Endothelial cell of umbilical vein (primary cell): ENCODE measurements around the gene AP2B1. TPM values are rescaled to one million over a fixed set of nuclear protein-coding genes. Genes with fewer than 3 reads are reported as not detected.

Source experiments
- BruUV-seq: library from RNA; stranded (reverse); fragments of 400-500 nt; replicated peaks from 2 replicates; lab custom pipeline; 2021; lab: Mats Ljungman, UMichigan
- CTCF ChIA-PET: fragments of 300-600, 350-600 bp; sonication (Branson Sonifier 250); formaldehyde crosslinking; loops from one replicate; lab custom pipeline; 2021; ENCODE audit warnings: antibody characterized with exemption, inconsistent platforms; lab: Charles Lee
- POLR2A ChIA-PET: fragments of 300-600, 350-600 bp; sonication (Branson Sonifier 250); formaldehyde crosslinking; loops from one replicate; lab custom pipeline; 2021; ENCODE audit warnings: antibody characterized with exemption, inconsistent platforms; lab: Charles Lee
- DNase-seq: peaks from one replicate; pipeline ENCODE4 v3.0.0-alpha.2; 2011; ENCODE audit warnings: low read depth, low spot score
- FAIRE-seq: peaks from 2 replicates; lab custom pipeline; 2011; peaks lifted over from hg19 to GRCh38; lab: Jason Lieb, UNC
- H2AFZ ChIP-seq: 2 replicates; pipeline ENCODE4 v1.6.0; 2012; ENCODE audit warnings: low read depth, low read length, control low read depth, inconsistent platforms
- H3K27ac ChIP-seq: 2 replicates; pipeline ENCODE4 v1.5.1; 2011; ENCODE audit warnings: low read depth, mild to moderate bottlenecking, control low read depth, low read length, moderate library complexity; ENCODE audit not compliant: insufficient read depth
- H3K27me3 ChIP-seq, 2 experiments: 2 replicates each; pipeline versions ENCODE4 v1.6.0 to v1.6.1; 2011; ENCODE audit warnings: low read length in 2 of 2, mixed read lengths in 1 of 2; ENCODE audit not compliant: control insufficient read depth in 2 of 2, insufficient read depth in 2 of 2
- H3K36me3 ChIP-seq, 2 experiments: 2 replicates in 1 of 2; 3 replicates in 1 of 2; pipeline ENCODE4 v1.5.1; 2011; ENCODE audit warnings: low read length in 2 of 2, mild to moderate bottlenecking in 1 of 2, moderate library complexity in 1 of 2; ENCODE audit not compliant: control insufficient read depth in 2 of 2, insufficient read depth in 2 of 2; ENCODE audit errors: extremely low read depth in 1 of 2
- H3K4me1 ChIP-seq: 3 replicates; pipeline ENCODE4 v1.5.1; 2011; ENCODE audit warnings: mild to moderate bottlenecking, low read length; ENCODE audit not compliant: control insufficient read depth, insufficient read depth; ENCODE audit errors: extremely low read depth
- H3K4me2 ChIP-seq: 2 replicates; pipeline ENCODE4 v1.6.1; 2011; ENCODE audit warnings: low read length, control low read depth, mixed read lengths; ENCODE audit not compliant: insufficient read depth
- H3K4me3 ChIP-seq, 3 experiments: fragments of 200-600 bp in 1 of 3; sonication (generic), shearing (Covaris generic) in 1 of 3; replicated peaks in 1 of 3; 2 replicates each; pipeline ENCODE4 v1.5.1; 2011 to 2016; ENCODE audit warnings: control low read depth in 3 of 3, low read length in 3 of 3, mild to moderate bottlenecking in 2 of 3, inconsistent platforms in 1 of 3, low read depth in 1 of 3, moderate library complexity in 1 of 3; ENCODE audit not compliant: insufficient read depth in 1 of 3
- H3K79me2 ChIP-seq: 2 replicates; pipeline ENCODE4 v1.6.0; 2012; ENCODE audit warnings: low read length, inconsistent platforms; ENCODE audit not compliant: control insufficient read depth, insufficient read depth
- H3K9ac ChIP-seq: replicated peaks from 2 replicates; pipeline ENCODE3; 2011; ENCODE audit warnings: low read length, control low read depth; ENCODE audit not compliant: insufficient read depth; ENCODE audit errors: extremely low read depth
- H3K9me1 ChIP-seq: replicated peaks from 3 replicates; pipeline ENCODE4 v1.6.0; 2011; ENCODE audit warnings: mild to moderate bottlenecking, low read length; ENCODE audit not compliant: control insufficient read depth, insufficient read depth; ENCODE audit errors: extremely low read depth
- H3K9me3 ChIP-seq: replicated peaks from 2 replicates; pipeline ENCODE4 v1.5.1; 2012; ENCODE audit warnings: low read length, inconsistent platforms; ENCODE audit not compliant: control insufficient read depth, insufficient read depth
- H4K20me1 ChIP-seq: replicated peaks from 2 replicates; pipeline ENCODE3; 2011; ENCODE audit warnings: mild to moderate bottlenecking, low read length; ENCODE audit not compliant: control insufficient read depth, insufficient read depth; ENCODE audit errors: extremely low read depth
- FOS ChIP-seq: IDR thresholded peaks from 2 replicates; pipeline ENCODE4 v1.6.1; 2011; ENCODE audit warnings: mild to moderate bottlenecking, low read length, moderate library complexity, borderline replicate concordance; ENCODE audit not compliant: insufficient read depth
- GATA2 ChIP-seq: IDR thresholded peaks from 2 replicates; pipeline ENCODE4 v1.7.0; 2011; ENCODE audit warnings: low read depth, mild to moderate bottlenecking, moderate library complexity, mixed read lengths, low read length; ENCODE audit not compliant: insufficient read length, insufficient read depth
- MAX ChIP-seq: IDR thresholded peaks from 2 replicates; pipeline ENCODE4 v1.6.1; 2011; ENCODE audit not compliant: insufficient read depth, insufficient read length
- POLR2A ChIP-seq: IDR thresholded peaks from 2 replicates; pipeline ENCODE4 v1.6.1; 2012; ENCODE audit warnings: low read depth, mild to moderate bottlenecking, control low read depth, low read length
- POLR2AphosphoS5 ChIP-seq: IDR thresholded peaks from 2 replicates; pipeline ENCODE4 v1.6.1; 2012; ENCODE audit warnings: low read depth, mild to moderate bottlenecking, control low read depth, low read length, moderate library complexity; ENCODE audit not compliant: insufficient read depth
- dilution Hi-C: fragments of 300-500 bp; cut with MboI; formaldehyde crosslinking; loops from one replicate; pipeline ENCODE4 v1.15.0; 2019; ENCODE audit warnings: low sequenced_read_pairs; ENCODE audit not compliant: extremely low pct_ligation_motif_present
- intact Hi-C: fragments of 100-400 bp; cut with micrococcal nuclease; formaldehyde crosslinking; loops from one replicate; pipeline ENCODE4 v1.10.0; 2022
- polyA plus RNA-seq, 4 experiments: library from polyadenylated mRNA; depleted of rRNA in 3 of 4; stranded (reverse) in 3 of 4; unstranded in 1 of 4; fragments of >200 nt; gene quantifications; 2 replicates each; pipeline versions ENCODE4 v1.2.1 to v1.2.3, GENCODE V29; 2011 to 2012; ENCODE audit warnings: missing spikeins in 1 of 4
- total RNA-seq: library from RNA; stranded (reverse); gene quantifications from 2 replicates; pipeline ENCODE4 v1.2.3, GENCODE V29; 2021
- TF ChIP-seq, protein P1 (sequence below), 2 donors: IDR thresholded peaks; 1 replicate in 1 of 2; 2 replicates in 1 of 2; pipeline ENCODE4 v1.5.1; 2011; ENCODE audit warnings: low read length in 2 of 2, mild to moderate bottlenecking in 2 of 2, moderate library complexity in 2 of 2, control low read depth in 1 of 2, inconsistent platforms in 1 of 2, low read depth in 1 of 2; ENCODE audit not compliant: insufficient read depth in 1 of 2; ENCODE audit errors: extremely low read depth in 1 of 2

The AP2B1 gene
- total and polyA plus RNA-seq, 2 donors (not counting 3 experiments of a cell fraction or from before 2014, with no cell fraction given) = 106 to 198 TPM

- Histone ChIP-seq H3K4me2 (no peak overlapping the region), H3K9me1 (no peaks in the 10 kb centered on the region), H3K4me3 (no peak overlapping the region), H3K4me1 (no peaks in the 10 kb centered on the region), H4K20me1 (no peaks in the 10 kb centered on the region), H3K9ac (no peak overlapping the region), H3K79me2 (no peaks in the 10 kb centered on the region), H2AFZ (no peak overlapping the region), H3K27ac (no peak overlapping the region), H3K27me3 (no peaks in the 10 kb centered on the region), H3K9me3 (no peaks in the 10 kb centered on the region), H3K36me3 (peaks cover 1 to 15% of the 10 kb centered on the region in 2 experiments)
- no peak for TF ChIP-seq FOS
- TF ChIP-seq, protein P1, sequence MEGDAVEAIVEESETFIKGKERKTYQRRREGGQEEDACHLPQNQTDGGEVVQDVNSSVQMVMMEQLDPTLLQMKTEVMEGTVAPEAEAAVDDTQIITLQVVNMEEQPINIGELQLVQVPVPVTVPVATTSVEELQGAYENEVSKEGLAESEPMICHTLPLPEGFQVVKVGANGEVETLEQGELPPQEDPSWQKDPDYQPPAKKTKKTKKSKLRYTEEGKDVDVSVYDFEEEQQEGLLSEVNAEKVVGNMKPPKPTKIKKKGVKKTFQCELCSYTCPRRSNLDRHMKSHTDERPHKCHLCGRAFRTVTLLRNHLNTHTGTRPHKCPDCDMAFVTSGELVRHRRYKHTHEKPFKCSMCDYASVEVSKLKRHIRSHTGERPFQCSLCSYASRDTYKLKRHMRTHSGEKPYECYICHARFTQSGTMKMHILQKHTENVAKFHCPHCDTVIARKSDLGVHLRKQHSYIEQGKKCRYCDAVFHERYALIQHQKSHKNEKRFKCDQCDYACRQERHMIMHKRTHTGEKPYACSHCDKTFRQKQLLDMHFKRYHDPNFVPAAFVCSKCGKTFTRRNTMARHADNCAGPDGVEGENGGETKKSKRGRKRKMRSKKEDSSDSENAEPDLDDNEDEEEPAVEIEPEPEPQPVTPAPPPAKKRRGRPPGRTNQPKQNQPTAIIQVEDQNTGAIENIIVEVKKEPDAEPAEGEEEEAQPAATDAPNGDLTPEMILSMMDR (IDR thresholded peaks at IDR 0.05; ENCODE audit: extremely low read depth in 1 of 2, insufficient read depth in 1 of 2, low read depth in 1 of 2, low read length in 2 of 2) = no peak
- no peak for TF ChIP-seq GATA2
- TF ChIP-seq POLR2AphosphoS5 = no peak
- no peak for TF ChIP-seq POLR2A
- TF ChIP-seq MAX = no peak
- ChIA-PET CTCF (interaction anchor here (1.3 to 3.4 kb wide), 4 partner anchors 13 to 98 kb away, joined by 4 to 12 read pairs (median 4); no protein-coding TSS in a partner anchor), POLR2A (no interaction called here)
- dilution Hi-C loops = no loop called here
- intact Hi-C loops = no loop called here
- BruUV-seq = no TSS peak
- DNase-seq = no peak
- FAIRE-seq = no peak
Measured at GRCh38 chr17:35666070-35666469, 78.9 kb downstream of the AP2B1 start.
